Measurements from ENCODE around the gene MGRN1.
A peak's percentile ranks its signal among the peaks of the same experiment; 100 is the strongest.

MGRN1 gene

DNA sequence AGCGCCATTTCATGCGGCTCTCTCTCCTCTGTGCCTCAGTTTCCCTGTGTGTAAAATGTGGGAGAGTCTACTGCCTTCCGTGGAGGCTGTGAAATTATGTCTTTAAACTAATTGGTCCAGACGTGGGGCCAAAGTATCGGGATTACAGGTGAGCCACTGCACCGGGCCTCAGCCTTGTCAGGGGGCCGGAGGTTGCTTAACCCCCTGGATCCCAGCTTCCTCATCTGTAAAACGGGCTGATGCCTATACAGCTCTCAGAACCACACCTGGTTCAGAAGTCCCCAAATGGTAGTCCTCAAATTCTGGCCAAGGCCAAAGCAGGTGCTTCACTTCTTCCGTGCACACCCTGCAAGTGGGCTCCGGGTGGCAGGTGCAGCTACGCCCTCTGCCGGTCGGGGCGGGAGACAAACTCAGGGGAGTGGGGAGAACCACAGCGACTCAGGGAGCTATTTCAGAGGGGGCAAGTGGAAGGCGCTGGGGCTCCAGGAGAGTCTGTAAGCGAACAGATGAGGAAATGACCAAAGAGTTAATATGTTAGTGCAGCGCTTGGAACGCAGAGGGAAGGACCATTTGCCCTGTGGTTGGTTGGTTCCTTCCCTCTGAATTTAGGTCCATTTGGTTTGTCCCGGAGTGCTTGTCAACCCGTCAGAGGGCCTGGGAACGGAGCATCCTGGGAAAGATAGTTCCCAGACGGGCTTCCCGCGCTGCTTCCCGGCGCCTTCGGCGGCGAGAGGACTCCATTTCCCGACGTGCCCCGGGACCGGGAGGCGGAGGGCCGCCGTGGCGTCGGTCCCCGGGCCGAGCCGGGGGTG lies at the start of gene MGRN1 (continued):
- TF ChIP-seq ZNF146 (tag by site-specific recombination; IDR thresholded peaks at IDR 0.05) (0 out of 2 replicates have a peak, but pooled peaks have one; percentile 8), SCRT2 (tag by site-specific recombination; IDR thresholded peaks at IDR 0.05) (no peak), KLF10 (tag by site-specific recombination; IDR thresholded peaks at IDR 0.05) (0 out of 2 replicates have a peak, but pooled peaks have one; percentile 8), ZBTB21 (tag by site-specific recombination; IDR thresholded peaks at IDR 0.05) (peak; percentile 57; the same call in 1 of the 2 replicates), KLF1 (tag by site-specific recombination; IDR thresholded peaks at IDR 0.05) (peak; percentile 32; the same call in 1 of the 2 replicates), ZNF791 (tag by site-specific recombination; IDR thresholded peaks at IDR 0.05) (no peak), ZNF768 (tag by site-specific recombination; IDR thresholded peaks at IDR 0.05) (no peak), ZNF48 (tag by site-specific recombination; IDR thresholded peaks at IDR 0.05) (no peak), ZNF335 (tag by site-specific recombination; conservative IDR thresholded peaks at IDR 0.05) (peak; percentile 94), ZNF558 (tag by site-specific recombination; IDR thresholded peaks at IDR 0.05) (0 out of 2 replicates have a peak, but pooled peaks have one; percentile 50), ZNF510 (tag by site-specific recombination; IDR thresholded peaks at IDR 0.05; ENCODE audit: insufficient replicate concordance) (no peak), ZNF747 (tag by site-specific recombination; IDR thresholded peaks at IDR 0.05) (no peak), SALL2 (tag by site-specific recombination; IDR thresholded peaks at IDR 0.05; ENCODE audit: borderline replicate concordance) (no peak), ZNF302 (tag by site-specific recombination; IDR thresholded peaks at IDR 0.05; ENCODE audit: low read depth) (no peak), SP7 (tag by site-specific recombination; IDR thresholded peaks at IDR 0.05) (peak; percentile 85), ZNF155 (tag by site-specific recombination; IDR thresholded peaks at IDR 0.05) (no peak), ZNF629 (tag by site-specific recombination; IDR thresholded peaks at IDR 0.05) (peak; percentile 87), TCF7L2 (IDR thresholded peaks at IDR 0.05; ENCODE audit: borderline replicate concordance, low read depth, low read length) (no peak), ZNF239 (tag by site-specific recombination; IDR thresholded peaks at IDR 0.05) (no peak), ZIC2 (tag by site-specific recombination; IDR thresholded peaks at IDR 0.05) (0 out of 2 replicates have a peak, but pooled peaks have one; percentile 22), ZNF169 (tag by site-specific recombination; IDR thresholded peaks at IDR 0.05) (no peak), KLF8 (tag by site-specific recombination; IDR thresholded peaks at IDR 0.05) (peak; percentile 83), ZSCAN23 (tag by site-specific recombination; IDR thresholded peaks at IDR 0.05) (no peak), TRIM28 (IDR thresholded peaks at IDR 0.05; ENCODE audit: borderline replicate concordance, low read length) (peak; percentile 48; the same call in 1 of the 2 replicates)
- TF ChIP-seq, protein P1, sequence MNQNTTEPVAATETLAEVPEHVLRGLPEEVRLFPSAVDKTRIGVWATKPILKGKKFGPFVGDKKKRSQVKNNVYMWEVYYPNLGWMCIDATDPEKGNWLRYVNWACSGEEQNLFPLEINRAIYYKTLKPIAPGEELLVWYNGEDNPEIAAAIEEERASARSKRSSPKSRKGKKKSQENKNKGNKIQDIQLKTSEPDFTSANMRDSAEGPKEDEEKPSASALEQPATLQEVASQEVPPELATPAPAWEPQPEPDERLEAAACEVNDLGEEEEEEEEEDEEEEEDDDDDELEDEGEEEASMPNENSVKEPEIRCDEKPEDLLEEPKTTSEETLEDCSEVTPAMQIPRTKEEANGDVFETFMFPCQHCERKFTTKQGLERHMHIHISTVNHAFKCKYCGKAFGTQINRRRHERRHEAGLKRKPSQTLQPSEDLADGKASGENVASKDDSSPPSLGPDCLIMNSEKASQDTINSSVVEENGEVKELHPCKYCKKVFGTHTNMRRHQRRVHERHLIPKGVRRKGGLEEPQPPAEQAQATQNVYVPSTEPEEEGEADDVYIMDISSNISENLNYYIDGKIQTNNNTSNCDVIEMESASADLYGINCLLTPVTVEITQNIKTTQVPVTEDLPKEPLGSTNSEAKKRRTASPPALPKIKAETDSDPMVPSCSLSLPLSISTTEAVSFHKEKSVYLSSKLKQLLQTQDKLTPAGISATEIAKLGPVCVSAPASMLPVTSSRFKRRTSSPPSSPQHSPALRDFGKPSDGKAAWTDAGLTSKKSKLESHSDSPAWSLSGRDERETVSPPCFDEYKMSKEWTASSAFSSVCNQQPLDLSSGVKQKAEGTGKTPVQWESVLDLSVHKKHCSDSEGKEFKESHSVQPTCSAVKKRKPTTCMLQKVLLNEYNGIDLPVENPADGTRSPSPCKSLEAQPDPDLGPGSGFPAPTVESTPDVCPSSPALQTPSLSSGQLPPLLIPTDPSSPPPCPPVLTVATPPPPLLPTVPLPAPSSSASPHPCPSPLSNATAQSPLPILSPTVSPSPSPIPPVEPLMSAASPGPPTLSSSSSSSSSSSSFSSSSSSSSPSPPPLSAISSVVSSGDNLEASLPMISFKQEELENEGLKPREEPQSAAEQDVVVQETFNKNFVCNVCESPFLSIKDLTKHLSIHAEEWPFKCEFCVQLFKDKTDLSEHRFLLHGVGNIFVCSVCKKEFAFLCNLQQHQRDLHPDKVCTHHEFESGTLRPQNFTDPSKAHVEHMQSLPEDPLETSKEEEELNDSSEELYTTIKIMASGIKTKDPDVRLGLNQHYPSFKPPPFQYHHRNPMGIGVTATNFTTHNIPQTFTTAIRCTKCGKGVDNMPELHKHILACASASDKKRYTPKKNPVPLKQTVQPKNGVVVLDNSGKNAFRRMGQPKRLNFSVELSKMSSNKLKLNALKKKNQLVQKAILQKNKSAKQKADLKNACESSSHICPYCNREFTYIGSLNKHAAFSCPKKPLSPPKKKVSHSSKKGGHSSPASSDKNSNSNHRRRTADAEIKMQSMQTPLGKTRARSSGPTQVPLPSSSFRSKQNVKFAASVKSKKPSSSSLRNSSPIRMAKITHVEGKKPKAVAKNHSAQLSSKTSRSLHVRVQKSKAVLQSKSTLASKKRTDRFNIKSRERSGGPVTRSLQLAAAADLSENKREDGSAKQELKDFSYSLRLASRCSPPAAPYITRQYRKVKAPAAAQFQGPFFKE (tag by site-specific recombination; IDR thresholded peaks at IDR 0.05; ENCODE audit: borderline replicate concordance), result no peak
- TF ChIP-seq, protein P2, sequence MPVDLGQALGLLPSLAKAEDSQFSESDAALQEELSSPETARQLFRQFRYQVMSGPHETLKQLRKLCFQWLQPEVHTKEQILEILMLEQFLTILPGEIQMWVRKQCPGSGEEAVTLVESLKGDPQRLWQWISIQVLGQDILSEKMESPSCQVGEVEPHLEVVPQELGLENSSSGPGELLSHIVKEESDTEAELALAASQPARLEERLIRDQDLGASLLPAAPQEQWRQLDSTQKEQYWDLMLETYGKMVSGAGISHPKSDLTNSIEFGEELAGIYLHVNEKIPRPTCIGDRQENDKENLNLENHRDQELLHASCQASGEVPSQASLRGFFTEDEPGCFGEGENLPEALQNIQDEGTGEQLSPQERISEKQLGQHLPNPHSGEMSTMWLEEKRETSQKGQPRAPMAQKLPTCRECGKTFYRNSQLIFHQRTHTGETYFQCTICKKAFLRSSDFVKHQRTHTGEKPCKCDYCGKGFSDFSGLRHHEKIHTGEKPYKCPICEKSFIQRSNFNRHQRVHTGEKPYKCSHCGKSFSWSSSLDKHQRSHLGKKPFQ (tag by site-specific recombination; IDR thresholded peaks at IDR 0.05), result peak; percentile 74
- TF ChIP-seq, protein P3, sequence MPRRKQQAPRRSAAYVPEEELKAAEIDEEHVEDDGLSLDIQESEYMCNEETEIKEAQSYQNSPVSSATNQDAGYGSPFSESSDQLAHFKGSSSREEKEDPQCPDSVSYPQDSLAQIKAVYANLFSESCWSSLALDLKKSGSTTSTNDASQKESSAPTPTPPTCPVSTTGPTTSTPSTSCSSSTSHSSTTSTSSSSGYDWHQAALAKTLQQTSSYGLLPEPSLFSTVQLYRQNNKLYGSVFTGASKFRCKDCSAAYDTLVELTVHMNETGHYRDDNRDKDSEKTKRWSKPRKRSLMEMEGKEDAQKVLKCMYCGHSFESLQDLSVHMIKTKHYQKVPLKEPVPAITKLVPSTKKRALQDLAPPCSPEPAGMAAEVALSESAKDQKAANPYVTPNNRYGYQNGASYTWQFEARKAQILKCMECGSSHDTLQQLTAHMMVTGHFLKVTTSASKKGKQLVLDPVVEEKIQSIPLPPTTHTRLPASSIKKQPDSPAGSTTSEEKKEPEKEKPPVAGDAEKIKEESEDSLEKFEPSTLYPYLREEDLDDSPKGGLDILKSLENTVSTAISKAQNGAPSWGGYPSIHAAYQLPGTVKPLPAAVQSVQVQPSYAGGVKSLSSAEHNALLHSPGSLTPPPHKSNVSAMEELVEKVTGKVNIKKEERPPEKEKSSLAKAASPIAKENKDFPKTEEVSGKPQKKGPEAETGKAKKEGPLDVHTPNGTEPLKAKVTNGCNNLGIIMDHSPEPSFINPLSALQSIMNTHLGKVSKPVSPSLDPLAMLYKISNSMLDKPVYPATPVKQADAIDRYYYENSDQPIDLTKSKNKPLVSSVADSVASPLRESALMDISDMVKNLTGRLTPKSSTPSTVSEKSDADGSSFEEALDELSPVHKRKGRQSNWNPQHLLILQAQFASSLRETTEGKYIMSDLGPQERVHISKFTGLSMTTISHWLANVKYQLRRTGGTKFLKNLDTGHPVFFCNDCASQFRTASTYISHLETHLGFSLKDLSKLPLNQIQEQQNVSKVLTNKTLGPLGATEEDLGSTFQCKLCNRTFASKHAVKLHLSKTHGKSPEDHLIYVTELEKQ (tag by site-specific recombination; IDR thresholded peaks at IDR 0.05; ENCODE audit: borderline replicate concordance), result no peak; the same call in 1 of the 2 replicates
